GM08714 (cell line): ENCODE results near the gene LITAFD.
"Not testable (repeated sequence)": the region's sequence is repeated elsewhere in the genome, so short reads cannot be mapped to it uniquely, and the experiment has no call there.

ENCODE experiments used
- H3K4me3 ChIP-seq: fragments of 200-500 bp; sonication (Bioruptor generic); 2 replicates; pipeline ENCODE4 v1.5.1; 2014; ENCODE audit warnings: mild to moderate bottlenecking, low read length, inconsistent platforms
- ZNF274 ChIP-seq: IDR thresholded peaks from 2 replicates; pipeline ENCODE4 v1.6.1; 2012; ENCODE audit warnings: mild to moderate bottlenecking, low read depth, low read length

LITAFD gene

GRCh38 chr16:8874388-8874787 is 7.8 kb upstream of the LITAFD start:
- TF ChIP-seq ZNF274: no peak

GRCh38 chr16:8875317-8875716 is 6.8 kb upstream of the LITAFD start:
- H3K4me3 ChIP-seq: not testable (repeated sequence)

More at GRCh38 chr16:8874388-8874787, 7.8 kb upstream of the LITAFD start:
- H3K4me3 ChIP-seq: no peak overlapping the region

- H3K4me3 ChIP-seq: no peak overlapping the region
- no peak for TF ChIP-seq ZNF274
These were observed 4.1 kb upstream of the LITAFD start for GRCh38 chr16:8877894-8878522.

DNA sequence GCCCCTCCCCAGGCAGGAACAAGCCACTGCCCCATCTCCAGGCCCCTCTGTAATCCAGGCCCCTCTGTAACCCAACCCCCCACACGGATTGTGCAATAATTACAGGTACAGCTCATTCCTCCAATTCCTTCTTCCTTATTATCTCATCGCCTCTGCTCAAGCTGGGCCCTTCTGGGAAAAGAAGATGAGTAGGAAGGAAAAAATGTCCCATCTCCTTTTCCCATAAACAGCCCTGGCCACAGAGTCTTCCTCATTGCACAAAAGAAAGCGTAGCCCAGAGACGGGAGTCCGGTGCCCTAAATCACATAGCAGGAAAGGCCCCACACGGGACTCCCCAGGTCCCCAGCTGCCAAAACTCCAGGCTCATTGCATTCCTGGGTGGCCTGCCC is 3.6 kb upstream of the LITAFD start:
- TF ChIP-seq ZNF274: no peak

GRCh38 chr16:8880839-8881510 is 1.2 kb upstream of the LITAFD start:
- H3K4me3 ChIP-seq: no peak overlapping the region
- TF ChIP-seq ZNF274: no peak

More for the DNA sequence above, 3.6 kb upstream of the LITAFD start:
- no peak overlapping the region for H3K4me3 ChIP-seq

- no peak for TF ChIP-seq ZNF274
These were observed 700 bp downstream of the LITAFD start for GRCh38 chr16:8882725-8883377.

DNA sequence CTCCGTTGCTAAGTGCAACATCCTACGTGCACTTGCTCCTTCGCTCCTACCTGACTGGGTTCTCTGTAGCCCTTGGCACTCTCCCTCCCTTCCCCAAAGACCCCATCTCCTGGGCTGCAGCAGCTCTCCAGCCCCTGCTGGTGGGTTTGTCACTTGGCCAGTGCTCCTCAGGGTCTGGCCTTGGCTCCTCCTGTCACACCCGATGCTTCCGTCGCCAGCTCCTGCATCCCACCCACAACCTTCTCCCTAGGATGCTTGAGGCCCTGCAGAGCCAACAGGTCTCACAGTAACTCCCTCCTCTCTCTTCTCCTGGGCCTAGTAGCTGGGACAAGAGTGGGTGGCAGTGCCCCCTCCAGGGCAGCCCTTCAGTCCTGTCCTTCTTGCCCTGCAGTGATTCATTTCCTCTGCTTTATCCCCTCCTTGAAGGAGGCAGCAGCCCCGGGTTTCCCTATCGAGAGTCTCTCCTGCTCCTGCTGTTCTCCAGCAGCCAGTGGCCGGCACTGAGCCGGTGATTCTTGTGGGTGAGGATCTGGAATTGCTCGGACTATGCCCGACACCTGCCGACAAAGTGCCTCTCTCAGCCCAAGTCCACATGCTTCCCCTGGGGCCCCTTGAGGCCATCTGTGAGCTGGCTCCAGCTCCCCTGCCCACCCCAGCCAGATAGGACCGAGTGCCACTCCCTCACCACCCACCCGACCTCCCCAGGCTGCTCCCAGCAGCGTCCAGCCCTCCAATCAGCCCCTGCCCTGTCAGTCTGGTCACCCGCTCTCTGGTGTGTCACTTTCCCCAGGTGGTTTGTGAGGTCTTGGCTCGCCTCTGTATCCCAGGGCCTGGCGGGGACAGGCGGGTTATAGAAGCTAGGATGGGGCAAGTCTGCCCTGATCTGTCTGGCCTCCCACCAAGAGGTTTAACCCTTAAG is 3.8 kb downstream of the LITAFD start:
- no peak overlapping the region for H3K4me3 ChIP-seq
- TF ChIP-seq ZNF274: no peak

More at GRCh38 chr16:8882725-8883377, 700 bp downstream of the LITAFD start:
- H3K4me3 ChIP-seq: no peak overlapping the region

- TF ChIP-seq ZNF274: no peak
- H3K4me3 ChIP-seq: no peak overlapping the region
These were observed 4.7 kb downstream of the LITAFD start for GRCh38 chr16:8886593-8887430.

GRCh38 chr16:8887431-8887765 is 5.2 kb downstream of the LITAFD start:
- no peak overlapping the region for H3K4me3 ChIP-seq
- TF ChIP-seq ZNF274: no peak

DNA sequence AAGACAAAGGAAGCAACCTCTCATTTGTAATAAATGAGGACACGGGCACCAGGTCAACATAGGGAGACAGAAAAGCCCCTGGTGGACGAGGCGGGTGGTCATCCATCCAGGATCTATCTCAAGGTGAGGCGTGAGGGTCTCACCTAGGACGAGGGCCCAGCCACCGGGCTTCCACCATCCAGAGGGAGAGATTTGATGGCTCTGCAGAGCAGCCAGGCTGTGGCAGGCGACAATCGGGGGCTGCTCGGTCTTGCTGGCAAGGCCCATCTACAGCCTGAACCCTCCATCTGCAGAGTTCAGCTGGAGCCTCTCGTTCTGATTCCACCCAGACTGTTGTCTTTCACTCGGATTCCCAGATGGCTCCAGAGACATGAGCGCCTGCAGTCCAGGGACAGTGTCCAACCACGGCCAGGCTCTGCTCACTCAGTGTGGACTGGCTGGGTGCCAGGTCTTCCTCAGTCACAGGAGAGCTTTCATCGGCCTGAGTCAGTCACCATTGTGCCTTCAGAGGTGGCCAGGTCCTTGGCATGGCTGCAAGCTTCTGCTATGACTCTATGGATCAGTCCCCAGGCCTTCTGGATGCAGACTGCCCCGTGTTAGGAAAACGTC is 5.9 kb downstream of the LITAFD start:
- H3K4me3 ChIP-seq: no peak overlapping the region
- no peak for TF ChIP-seq ZNF274

DNA sequence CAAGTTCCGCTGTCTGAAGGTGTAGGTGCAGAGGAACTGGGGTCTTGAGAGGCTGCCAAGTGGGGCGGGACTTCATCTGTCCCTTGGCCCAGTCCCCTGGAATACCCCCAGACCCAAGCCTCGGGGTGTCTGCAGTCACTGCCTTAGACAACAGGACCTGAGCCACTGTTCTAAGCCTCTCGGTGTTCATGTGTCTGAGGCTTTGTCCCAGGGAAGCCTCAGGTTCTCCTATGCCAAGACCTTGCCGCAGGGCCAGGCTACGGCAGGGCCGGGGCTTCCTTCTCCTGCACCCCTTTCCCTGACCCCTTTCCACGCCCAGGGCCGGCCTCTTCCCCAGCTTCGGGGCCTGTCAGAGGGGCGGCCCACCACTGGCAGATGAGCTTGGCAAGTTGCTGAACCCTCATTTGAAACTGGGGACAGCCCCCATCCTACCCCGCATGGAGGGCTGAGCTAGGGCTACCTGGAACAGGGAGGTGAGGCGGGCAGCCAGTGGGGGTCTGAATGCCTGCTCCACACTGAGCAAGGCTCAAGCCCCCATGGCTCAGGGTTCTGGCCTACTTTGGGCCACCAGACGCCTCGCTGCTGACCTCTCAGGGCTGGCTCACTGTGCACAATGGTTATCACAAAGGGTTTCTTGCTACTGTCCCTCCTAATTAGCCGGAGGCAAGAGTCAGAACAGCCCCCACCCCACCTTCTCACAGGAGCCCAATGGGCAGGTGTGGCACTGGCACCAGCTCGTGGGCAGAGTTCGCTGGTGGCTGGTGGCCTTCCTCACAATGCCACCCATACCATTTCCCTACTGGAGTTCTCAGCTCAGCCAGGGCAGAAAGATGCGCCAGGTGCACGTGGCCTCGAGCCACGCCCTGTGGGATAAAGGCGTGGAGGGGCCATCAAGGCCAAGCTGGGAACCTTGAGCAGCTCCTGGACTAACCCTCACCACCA is 7.1 kb downstream of the LITAFD start:
- H3K4me3 ChIP-seq: no peak overlapping the region
- TF ChIP-seq ZNF274: no peak

DNA sequence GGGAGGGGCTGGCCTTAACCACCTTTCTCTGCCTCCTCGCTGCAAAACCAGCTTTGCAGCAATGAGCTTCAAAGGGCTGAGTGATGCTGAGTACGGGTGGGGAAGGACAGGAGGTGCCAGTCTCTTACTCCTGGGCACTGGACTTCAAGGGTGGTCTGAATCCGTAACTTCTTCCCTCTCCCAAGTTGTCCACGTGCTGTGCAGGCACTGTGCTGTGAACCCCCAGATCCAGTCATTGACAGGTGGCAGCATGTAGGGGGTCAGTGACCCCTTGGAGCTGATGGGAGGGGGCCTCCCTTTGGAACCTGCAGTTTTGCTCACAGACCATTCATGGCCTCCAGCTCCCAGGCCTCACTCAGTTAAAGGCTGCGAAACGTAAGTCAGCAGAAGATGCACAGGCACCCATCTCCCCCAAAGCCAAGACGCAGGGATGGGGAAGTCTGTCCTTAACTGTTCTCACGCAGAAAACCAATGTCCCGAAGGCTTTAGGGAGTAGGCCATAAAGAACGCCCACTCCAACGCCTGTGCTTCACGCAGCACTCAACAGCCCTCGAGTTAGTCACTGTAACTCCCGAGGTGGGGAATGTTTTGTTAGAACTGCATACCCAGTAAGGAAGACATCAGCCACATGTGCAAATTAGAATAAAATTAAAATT is 7.9 kb downstream of the LITAFD start:
- no peak for TF ChIP-seq ZNF274
- H3K4me3 ChIP-seq: no peak overlapping the region
